IMR-90 (cell line): Measurements from ENCODE around the gene PHLDA2. TPM values are rescaled to one million over a fixed set of nuclear protein-coding genes. Genes with fewer than 3 reads are reported as not detected.

Experiments used
- ATAC-seq: fragments of 200-7000 bp; cut with Tn5 transposase; 2 replicates; pipeline ENCODE4 v1.9.1; 2020; ENCODE audit warnings: low read depth, mild to moderate bottlenecking, moderate library complexity
- BruUV-seq: library from RNA; stranded (reverse); fragments of 400-500 nt; replicated peaks from 2 replicates; lab custom pipeline; 2021; lab: Mats Ljungman, UMichigan
- CTCF ChIA-PET: fragments of 300-600 bp; formaldehyde crosslinking; extraction: SDS; loops from one replicate; lab custom pipeline; 2021; ENCODE audit warnings: antibody characterized with exemption; lab: Yijun Ruan, JAX
- POLR2A ChIA-PET: fragments of 300-600 bp; sonication (Branson Sonifier 250); formaldehyde crosslinking; loops from one replicate; lab custom pipeline; 2022; ENCODE audit warnings: antibody characterized with exemption; ENCODE audit not compliant: unreplicated experiment; lab: Charles Lee
- DNase-seq: peaks from one replicate; pipeline ENCODE4 v3.0.0; 2013
- H2AFZ ChIP-seq: replicated peaks from 2 replicates; pipeline ENCODE3; 2013; ENCODE audit warnings: low read length, mild to moderate bottlenecking; ENCODE audit not compliant: poor library complexity
- H2AK5ac ChIP-seq: 2 replicates; pipeline ENCODE4 v1.6.1; 2013; ENCODE audit warnings: low read depth, low read length, inconsistent platforms
- H2AK9ac ChIP-seq: replicated peaks from 2 replicates; pipeline ENCODE3; 2013; ENCODE audit warnings: mild to moderate bottlenecking, low read depth, low read length, moderate library complexity; ENCODE audit not compliant: poor library complexity
- H2BK120ac ChIP-seq: 2 replicates; pipeline ENCODE4 v1.6.1; 2013; ENCODE audit warnings: low read depth, low read length, inconsistent platforms
- H2BK15ac ChIP-seq: 3 replicates; pipeline ENCODE4 v1.6.1; 2013; ENCODE audit warnings: low read depth, low read length, inconsistent platforms
- H2BK20ac ChIP-seq: 2 replicates; pipeline ENCODE4 v1.6.1; 2013; ENCODE audit warnings: low read depth, mild to moderate bottlenecking, inconsistent platforms, low read length, moderate library complexity
- H2BK5ac ChIP-seq: 2 replicates; pipeline ENCODE4 v1.6.1; 2013; ENCODE audit warnings: mild to moderate bottlenecking, low read depth, low read length, inconsistent platforms; ENCODE audit not compliant: poor library complexity, severe bottlenecking
- H3K14ac ChIP-seq: replicated peaks from 2 replicates; pipeline ENCODE4 v1.6.1; 2013; ENCODE audit warnings: low read depth, low read length, inconsistent platforms
- H3K18ac ChIP-seq: 2 replicates; pipeline ENCODE4 v1.6.1; 2013; ENCODE audit warnings: low read depth, low read length, control low read depth
- H3K23ac ChIP-seq: 2 replicates; pipeline ENCODE4 v1.6.1; 2013; ENCODE audit warnings: low read depth, low read length, inconsistent platforms
- H3K27ac ChIP-seq: 2 replicates; pipeline ENCODE4 v1.5.1; 2013; ENCODE audit warnings: mild to moderate bottlenecking, control low read depth, low read length; ENCODE audit not compliant: insufficient read depth
- H3K27me3 ChIP-seq: 2 replicates; pipeline ENCODE4 v1.6.1; 2013; ENCODE audit warnings: low read length; ENCODE audit not compliant: control insufficient read depth, insufficient read depth
- H3K36me3 ChIP-seq: 2 replicates; pipeline ENCODE4 v1.6.1; 2013; ENCODE audit warnings: low read length, mixed read lengths; ENCODE audit not compliant: control insufficient read depth, insufficient read depth
- H3K4ac ChIP-seq: 2 replicates; pipeline ENCODE4 v1.6.1; 2013; ENCODE audit warnings: low read depth, low read length, inconsistent platforms
- H3K4me1 ChIP-seq: 2 replicates; pipeline ENCODE4 v1.6.1; 2013; ENCODE audit warnings: low read length, mixed read lengths; ENCODE audit not compliant: control insufficient read depth, insufficient read depth
- H3K4me2 ChIP-seq: 2 replicates; pipeline ENCODE4 v1.6.1; 2013; ENCODE audit warnings: low read depth, mild to moderate bottlenecking, control low read depth, low read length, moderate library complexity
- H3K4me3 ChIP-seq: 2 replicates; pipeline ENCODE4 v1.5.1; 2013; ENCODE audit warnings: low read depth, mild to moderate bottlenecking, control low read depth, low read length, moderate library complexity; ENCODE audit not compliant: insufficient read depth
- H3K56ac ChIP-seq: 2 replicates; pipeline ENCODE4 v1.6.1; 2013; ENCODE audit warnings: low read length, inconsistent platforms; ENCODE audit not compliant: insufficient read depth; ENCODE audit errors: extremely low read depth
- H3K79me1 ChIP-seq, 2 experiments: 2 replicates each; pipeline ENCODE4 v1.6.1; 2013; ENCODE audit warnings: low read length in 2 of 2, inconsistent platforms in 1 of 2, low read depth in 1 of 2
- H3K9ac ChIP-seq: 2 replicates; pipeline ENCODE4 v1.6.1; 2013; ENCODE audit warnings: low read depth, low read length, control low read depth
- H3K9me1 ChIP-seq: 2 replicates; pipeline ENCODE4 v1.6.1; 2013; ENCODE audit warnings: low read length, inconsistent platforms; ENCODE audit not compliant: insufficient read depth
- H3K9me3 ChIP-seq: 2 replicates; pipeline ENCODE4 v1.6.1; 2013; ENCODE audit warnings: low read length; ENCODE audit not compliant: control insufficient read depth, insufficient read depth
- H4K20me1 ChIP-seq: 2 replicates; pipeline ENCODE4 v1.6.1; 2013; ENCODE audit warnings: low read length, inconsistent platforms; ENCODE audit not compliant: insufficient read depth
- H4K5ac ChIP-seq: 2 replicates; pipeline ENCODE4 v1.6.1; 2013; ENCODE audit warnings: mild to moderate bottlenecking, low read depth, low read length, control low read depth
- H4K8ac ChIP-seq, 2 experiments: 2 replicates each; pipeline ENCODE4 v1.6.1; 2013; ENCODE audit warnings: low read depth in 2 of 2, low read length in 2 of 2, control low read depth in 1 of 2, inconsistent platforms in 1 of 2
- H4K91ac ChIP-seq: 2 replicates; pipeline ENCODE4 v1.6.1; 2013; ENCODE audit warnings: low read depth, low read length, inconsistent platforms; ENCODE audit not compliant: insufficient read depth
- CHD1 ChIP-seq: IDR thresholded peaks from 2 replicates; pipeline ENCODE4 v1.6.1; 2012; ENCODE audit warnings: low read depth, low read length, improper control_type of control experiment
- MAFK ChIP-seq: IDR thresholded peaks from 2 replicates; pipeline ENCODE4 v1.6.1; 2012; ENCODE audit warnings: low read depth, low read length, improper control_type of control experiment
- MAZ ChIP-seq: IDR thresholded peaks from 2 replicates; pipeline ENCODE4 v1.6.1; 2012; ENCODE audit warnings: low read depth, mild to moderate bottlenecking, low read length, improper control_type of control experiment, moderate library complexity, borderline replicate concordance
- NFE2L2 ChIP-seq: fragments of 150-350 bp; IDR thresholded peaks from 2 replicates; pipeline ENCODE4 v1.6.1; 2016; ENCODE audit warnings: low read depth, mild to moderate bottlenecking, low read length
- POLR2A ChIP-seq: IDR thresholded peaks from 2 replicates; pipeline ENCODE4 v1.6.1; 2012; ENCODE audit warnings: mild to moderate bottlenecking, low read depth, low read length
- RFX5 ChIP-seq: IDR thresholded peaks from 2 replicates; pipeline ENCODE4 v1.8.0; 2012; ENCODE audit warnings: low read depth, mild to moderate bottlenecking, low read length, moderate library complexity
- WGBS, 2 experiments: methylation state at CpG; one replicate each; pipeline versions ENCODE4 v1.1.5 to v1.1.7; 2013; ENCODE audit warnings: missing lambda C conversion rate in 2 of 2; ENCODE audit not compliant: insufficient read length in 1 of 2; ENCODE audit errors: extremely low coverage in 2 of 2; 5-methylcytosine and 5-hydroxymethylcytosine counted together
- dilution Hi-C: fragments of 300-500 bp; cut with HindIII; formaldehyde crosslinking; loops from one replicate; pipeline ENCODE4 v1.14.3; 2018; ENCODE audit warnings: low sequenced_read_pairs; ENCODE audit not compliant: unreplicated experiment
- in situ Hi-C: fragments of 300-500 bp; cut with MboI; formaldehyde crosslinking; loops from 3 replicates; pipeline ENCODE4 v1.14.3; 2019; ENCODE audit warnings: low sequenced_read_pairs, inconsistent platforms, mixed read lengths
- intact Hi-C: fragments of 100-400 bp; cut with micrococcal nuclease; formaldehyde crosslinking; loops from 2 replicates; pipeline ENCODE4 v1.10.0; 2022
- polyA plus RNA-seq, 3 experiments: library from polyadenylated mRNA; depleted of rRNA; stranded (reverse); fragments of >200 nt; gene quantifications; 2 replicates each; pipeline ENCODE4 v1.2.3, GENCODE V29; 2012; ENCODE audit warnings: low replicate concordance in 1 of 3
- total RNA-seq: library from RNA; depleted of rRNA; stranded (reverse); fragments of >200 nt; gene quantifications from 2 replicates; pipeline ENCODE4 v1.2.3, GENCODE V29; 2012
- TF ChIP-seq, protein P1 (sequence below): fragments of 150-350 bp; IDR thresholded peaks from 2 replicates; pipeline ENCODE4 v1.6.1; 2016; ENCODE audit warnings: low read depth, mild to moderate bottlenecking, low read length, moderate library complexity, borderline replicate concordance
- TF ChIP-seq, protein P2 (sequence below): conservative IDR thresholded peaks from 2 replicates; pipeline ENCODE4 v1.5.1; 2012; ENCODE audit warnings: mild to moderate bottlenecking, low read depth, low read length, improper control_type of control experiment
- TF ChIP-seq, protein P3 (sequence below): fragments of 150-350 bp; IDR thresholded peaks from 2 replicates; pipeline ENCODE4 v1.6.1; 2017; ENCODE audit warnings: mild to moderate bottlenecking, antibody characterized with exemption, low read length, low read depth

The PHLDA2 gene
- total and polyA plus RNA-seq, 2 of the 4 experiments (the other 2 are of a cell fraction): 3.8 to 89.0 TPM

DNA sequence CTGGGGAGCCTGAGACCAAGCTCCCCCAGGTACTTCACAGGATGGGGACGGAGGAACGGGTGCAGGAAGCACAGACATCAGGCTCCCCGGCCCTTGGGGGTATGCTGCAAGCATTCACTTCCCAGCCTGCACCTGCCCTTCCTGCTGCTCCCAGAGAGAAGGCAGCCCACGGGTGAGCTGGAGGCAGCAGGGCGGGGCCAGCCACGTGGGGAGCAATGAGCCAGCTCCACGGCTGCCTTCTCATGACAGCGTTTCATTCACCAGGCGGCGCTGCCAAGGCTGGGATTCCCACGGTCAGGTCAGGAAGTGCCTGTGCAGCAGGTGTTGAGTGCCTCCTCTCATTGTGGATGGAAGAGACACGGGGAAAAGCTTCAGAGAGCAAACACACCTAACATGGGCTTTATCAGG is 14.5 kb upstream of the PHLDA2 start:
- no peak overlapping the region for H3K4me2 ChIP-seq
- no peak overlapping the region for H2BK120ac ChIP-seq
- no peak overlapping the region for H2AFZ ChIP-seq
- H2AK5ac ChIP-seq: no peak overlapping the region
- peaks cover 3% of the 10 kb centered on the region; the same call in 1 of the 2 replicates for H3K9me1 ChIP-seq
- H3K36me3 ChIP-seq: peaks cover 22% of the 10 kb centered on the region
- ChIA-PET CTCF (no interaction called here), POLR2A (no interaction called here)
- no peaks in the 10 kb centered on the region for H3K27me3 ChIP-seq
- H2BK15ac ChIP-seq: no peak overlapping the region
- H2BK5ac ChIP-seq: no peak overlapping the region
- H4K8ac ChIP-seq: no peak overlapping the region
- no peak overlapping the region for H3K4me3 ChIP-seq
- in situ Hi-C loops: no loop called here
- H3K23ac ChIP-seq: no peak overlapping the region
- H2BK20ac ChIP-seq: no peak overlapping the region
- intact Hi-C loops: no loop called here
- BruUV-seq: no TSS peak
- H3K4me1 ChIP-seq: peaks cover 7% of the 10 kb centered on the region; the same call in 1 of the 2 replicates
- peaks cover 7% of the 10 kb centered on the region; the same call in 1 of the 2 replicates for H4K20me1 ChIP-seq
- WGBS, 2 experiments: 80% methylated on average over 1 of the region's 12 CpGs; no CpG with 5 or more reads in 1 of the 2 experiments
- no peak overlapping the region for H3K14ac ChIP-seq
- no peak overlapping the region for H4K91ac ChIP-seq
- TF ChIP-seq, protein P1, sequence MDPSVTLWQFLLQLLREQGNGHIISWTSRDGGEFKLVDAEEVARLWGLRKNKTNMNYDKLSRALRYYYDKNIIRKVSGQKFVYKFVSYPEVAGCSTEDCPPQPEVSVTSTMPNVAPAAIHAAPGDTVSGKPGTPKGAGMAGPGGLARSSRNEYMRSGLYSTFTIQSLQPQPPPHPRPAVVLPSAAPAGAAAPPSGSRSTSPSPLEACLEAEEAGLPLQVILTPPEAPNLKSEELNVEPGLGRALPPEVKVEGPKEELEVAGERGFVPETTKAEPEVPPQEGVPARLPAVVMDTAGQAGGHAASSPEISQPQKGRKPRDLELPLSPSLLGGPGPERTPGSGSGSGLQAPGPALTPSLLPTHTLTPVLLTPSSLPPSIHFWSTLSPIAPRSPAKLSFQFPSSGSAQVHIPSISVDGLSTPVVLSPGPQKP: no peak
- no peak for TF ChIP-seq POLR2A
- TF ChIP-seq, protein P2, sequence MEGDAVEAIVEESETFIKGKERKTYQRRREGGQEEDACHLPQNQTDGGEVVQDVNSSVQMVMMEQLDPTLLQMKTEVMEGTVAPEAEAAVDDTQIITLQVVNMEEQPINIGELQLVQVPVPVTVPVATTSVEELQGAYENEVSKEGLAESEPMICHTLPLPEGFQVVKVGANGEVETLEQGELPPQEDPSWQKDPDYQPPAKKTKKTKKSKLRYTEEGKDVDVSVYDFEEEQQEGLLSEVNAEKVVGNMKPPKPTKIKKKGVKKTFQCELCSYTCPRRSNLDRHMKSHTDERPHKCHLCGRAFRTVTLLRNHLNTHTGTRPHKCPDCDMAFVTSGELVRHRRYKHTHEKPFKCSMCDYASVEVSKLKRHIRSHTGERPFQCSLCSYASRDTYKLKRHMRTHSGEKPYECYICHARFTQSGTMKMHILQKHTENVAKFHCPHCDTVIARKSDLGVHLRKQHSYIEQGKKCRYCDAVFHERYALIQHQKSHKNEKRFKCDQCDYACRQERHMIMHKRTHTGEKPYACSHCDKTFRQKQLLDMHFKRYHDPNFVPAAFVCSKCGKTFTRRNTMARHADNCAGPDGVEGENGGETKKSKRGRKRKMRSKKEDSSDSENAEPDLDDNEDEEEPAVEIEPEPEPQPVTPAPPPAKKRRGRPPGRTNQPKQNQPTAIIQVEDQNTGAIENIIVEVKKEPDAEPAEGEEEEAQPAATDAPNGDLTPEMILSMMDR: no peak
- no peak for TF ChIP-seq MAFK
- TF ChIP-seq NFE2L2: no peak
- TF ChIP-seq, protein P3, sequence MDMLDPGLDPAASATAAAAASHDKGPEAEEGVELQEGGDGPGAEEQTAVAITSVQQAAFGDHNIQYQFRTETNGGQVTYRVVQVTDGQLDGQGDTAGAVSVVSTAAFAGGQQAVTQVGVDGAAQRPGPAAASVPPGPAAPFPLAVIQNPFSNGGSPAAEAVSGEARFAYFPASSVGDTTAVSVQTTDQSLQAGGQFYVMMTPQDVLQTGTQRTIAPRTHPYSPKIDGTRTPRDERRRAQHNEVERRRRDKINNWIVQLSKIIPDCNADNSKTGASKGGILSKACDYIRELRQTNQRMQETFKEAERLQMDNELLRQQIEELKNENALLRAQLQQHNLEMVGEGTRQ: no peak
- no peak for TF ChIP-seq RFX5
- TF ChIP-seq MAZ: no peak
- no peak for TF ChIP-seq CHD1
- dilution Hi-C loops: no loop called here
- no peak overlapping the region for H2AK9ac ChIP-seq
- H4K5ac ChIP-seq: no peak overlapping the region
- H3K27ac ChIP-seq: no peak overlapping the region
- no peak overlapping the region for H3K18ac ChIP-seq
- H3K4ac ChIP-seq: no peak overlapping the region
- no peak for ATAC-seq
- peaks cover 5 to 53% of the 10 kb centered on the region in 2 experiments; a peak in 3 of 4 replicates for H3K79me1 ChIP-seq
- no peak for DNase-seq
- H3K9ac ChIP-seq: no peak overlapping the region
- no peak overlapping the region for H3K56ac ChIP-seq
- peaks cover 3% of the 10 kb centered on the region for H3K9me3 ChIP-seq
